ENCODE results near the gene TIRAP. TPM values are rescaled to one million over a fixed set of nuclear protein-coding genes. Genes with fewer than 3 reads are reported as not detected.

The TIRAP gene
- total RNA-seq, 2 donors from 2014 or later: 9.2 to 11.4 TPM

- Mint-ChIP-seq H3K27me3 (ENCODE audit: insufficient read depth) (no peaks in the 10 kb centered on the region), H3K4me1 (peaks cover 11% of the 10 kb centered on the region), H3K27ac (no peak overlapping the region), H3K36me3 (ENCODE audit: low read depth) (peaks cover 26% of the 10 kb centered on the region), H3K9me3 (no peaks in the 10 kb centered on the region), H3K4me3 (no peak overlapping the region)
- H3K4me3 ChIP-seq (ENCODE audit: low read length): no peak overlapping the region
- H3K4me1 ChIP-seq (ENCODE audit: control insufficient read depth, insufficient read depth, low read length): peaks cover 4% of the 10 kb centered on the region
- H3K9me3 ChIP-seq (ENCODE audit: control insufficient read depth, low read length): no peaks in the 10 kb centered on the region
- peak; percentile 92 for DNase-seq
- TF ChIP-seq, protein P1, sequence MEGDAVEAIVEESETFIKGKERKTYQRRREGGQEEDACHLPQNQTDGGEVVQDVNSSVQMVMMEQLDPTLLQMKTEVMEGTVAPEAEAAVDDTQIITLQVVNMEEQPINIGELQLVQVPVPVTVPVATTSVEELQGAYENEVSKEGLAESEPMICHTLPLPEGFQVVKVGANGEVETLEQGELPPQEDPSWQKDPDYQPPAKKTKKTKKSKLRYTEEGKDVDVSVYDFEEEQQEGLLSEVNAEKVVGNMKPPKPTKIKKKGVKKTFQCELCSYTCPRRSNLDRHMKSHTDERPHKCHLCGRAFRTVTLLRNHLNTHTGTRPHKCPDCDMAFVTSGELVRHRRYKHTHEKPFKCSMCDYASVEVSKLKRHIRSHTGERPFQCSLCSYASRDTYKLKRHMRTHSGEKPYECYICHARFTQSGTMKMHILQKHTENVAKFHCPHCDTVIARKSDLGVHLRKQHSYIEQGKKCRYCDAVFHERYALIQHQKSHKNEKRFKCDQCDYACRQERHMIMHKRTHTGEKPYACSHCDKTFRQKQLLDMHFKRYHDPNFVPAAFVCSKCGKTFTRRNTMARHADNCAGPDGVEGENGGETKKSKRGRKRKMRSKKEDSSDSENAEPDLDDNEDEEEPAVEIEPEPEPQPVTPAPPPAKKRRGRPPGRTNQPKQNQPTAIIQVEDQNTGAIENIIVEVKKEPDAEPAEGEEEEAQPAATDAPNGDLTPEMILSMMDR (conservative IDR thresholded peaks at IDR 0.05): peak; percentile 95
- 74 to 75% methylated on average over 12 of the region's 12 CpGs for WGBS, 2 experiments (ENCODE audit: insufficient coverage in 1 of 2, insufficient read length in 1 of 2)
- H3K9ac ChIP-seq (ENCODE audit: extremely low read depth, low read length, poor library complexity, severe bottlenecking): no peak overlapping the region
- H3K36me3 ChIP-seq (ENCODE audit: control insufficient read depth, insufficient read depth, low read length): peaks cover 12% of the 10 kb centered on the region
- no peaks in the 10 kb centered on the region for H3K27me3 ChIP-seq (ENCODE audit: control insufficient read depth, insufficient read depth, low read length, poor library complexity, severe bottlenecking)
- no peak overlapping the region for H3K27ac ChIP-seq (ENCODE audit: low read depth, low read length)
These were observed 27.5 kb downstream of the TIRAP start for GRCh38 chr11:126310200-126310991.

DNA sequence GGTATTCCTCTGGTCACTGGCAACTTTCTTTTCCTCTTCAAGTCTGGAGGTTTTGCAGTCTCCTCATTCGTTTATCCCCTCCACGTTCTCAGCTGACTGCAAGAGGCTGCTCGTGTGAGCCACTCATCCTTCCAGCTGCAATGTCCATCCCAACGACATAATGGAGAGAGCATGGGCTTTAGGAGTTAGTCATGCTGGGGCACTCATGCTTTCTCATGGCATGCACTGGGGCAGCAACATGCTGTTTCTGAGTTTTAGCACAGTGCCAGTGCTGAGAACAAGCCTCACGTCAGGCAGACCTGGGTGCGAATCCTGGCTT, 28.1 kb downstream of the TIRAP start:
- Histone ChIP-seq H3K27me3 (ENCODE audit: control insufficient read depth, insufficient read depth, low read length, poor library complexity, severe bottlenecking) (no peaks in the 10 kb centered on the region), H3K9ac (ENCODE audit: extremely low read depth, low read length, poor library complexity, severe bottlenecking) (no peak overlapping the region), H3K4me3 (ENCODE audit: low read length) (no peak overlapping the region), H3K4me1 (ENCODE audit: control insufficient read depth, insufficient read depth, low read length) (peaks cover 4% of the 10 kb centered on the region), H3K9me3 (ENCODE audit: control insufficient read depth, low read length) (no peaks in the 10 kb centered on the region), H3K27ac (ENCODE audit: low read depth, low read length) (no peak overlapping the region), H3K36me3 (ENCODE audit: control insufficient read depth, insufficient read depth, low read length) (peaks cover 12% of the 10 kb centered on the region)
- Mint-ChIP-seq H3K27ac (no peak overlapping the region), H3K4me1 (peaks cover 11% of the 10 kb centered on the region), H3K36me3 (ENCODE audit: low read depth) (peaks cover 26% of the 10 kb centered on the region), H3K4me3 (no peak overlapping the region), H3K27me3 (ENCODE audit: insufficient read depth) (no peaks in the 10 kb centered on the region), H3K9me3 (no peaks in the 10 kb centered on the region)
- 80 to 100% methylated on average over 3 to 6 of the region's 6 CpGs for WGBS, 2 experiments (ENCODE audit: insufficient coverage in 1 of 2, insufficient read length in 1 of 2)
- TF ChIP-seq, protein P1 (conservative IDR thresholded peaks at IDR 0.05): no peak
- no peak for DNase-seq

DNA sequence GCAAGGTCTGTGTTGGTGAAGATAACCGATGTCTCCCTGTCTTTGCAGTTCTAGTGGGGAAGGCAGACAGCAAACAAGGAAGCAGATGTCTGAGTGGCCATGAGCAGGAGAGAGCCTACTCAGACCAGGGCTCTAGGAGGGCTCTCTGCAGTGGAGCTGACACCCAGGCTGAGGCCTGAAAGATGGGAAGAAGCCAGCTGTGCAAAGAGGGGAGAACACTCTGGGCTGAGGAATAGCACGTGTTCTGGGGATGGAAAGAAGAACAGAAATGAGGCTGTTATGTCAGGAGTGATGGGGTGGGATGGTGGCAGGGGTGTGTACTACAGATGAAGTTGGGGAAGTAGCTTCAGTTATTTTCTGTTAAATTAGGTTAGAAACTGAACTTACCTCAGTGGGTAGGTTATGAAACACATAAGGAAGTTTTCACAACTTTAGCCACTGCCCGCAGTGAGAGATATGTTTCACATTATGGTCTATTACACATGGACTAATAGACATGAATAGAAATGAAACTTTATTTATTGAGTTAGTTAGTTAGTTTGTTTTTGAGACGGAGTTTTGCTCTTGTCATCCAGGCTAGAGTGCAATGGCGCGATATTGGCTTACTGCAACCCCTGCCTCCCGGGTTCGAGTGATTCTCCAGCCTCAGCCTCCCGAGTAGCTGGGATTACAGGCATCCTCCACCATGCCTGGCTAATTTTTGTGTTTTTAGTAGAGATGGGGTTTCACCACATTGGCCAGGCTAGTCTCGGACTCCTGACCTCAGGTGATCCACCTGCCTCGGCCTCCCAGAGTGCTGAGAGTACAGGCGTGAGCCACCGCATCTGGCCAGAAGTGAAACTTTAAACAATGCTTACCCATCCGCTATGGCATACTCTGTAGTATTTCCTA, 28.8 kb downstream of the TIRAP start:
- Mint-ChIP-seq H3K4me1 (peaks cover 11% of the 10 kb centered on the region), H3K27me3 (ENCODE audit: insufficient read depth) (no peaks in the 10 kb centered on the region), H3K36me3 (ENCODE audit: low read depth) (peaks cover 27% of the 10 kb centered on the region), H3K4me3 (no peak overlapping the region), H3K27ac (no peak overlapping the region), H3K9me3 (no peaks in the 10 kb centered on the region)
- Histone ChIP-seq H3K27ac (ENCODE audit: low read depth, low read length) (no peak overlapping the region), H3K9me3 (ENCODE audit: control insufficient read depth, low read length) (no peaks in the 10 kb centered on the region), H3K27me3 (ENCODE audit: control insufficient read depth, insufficient read depth, low read length, poor library complexity, severe bottlenecking) (no peaks in the 10 kb centered on the region), H3K36me3 (ENCODE audit: control insufficient read depth, insufficient read depth, low read length) (peaks cover 11% of the 10 kb centered on the region), H3K4me1 (ENCODE audit: control insufficient read depth, insufficient read depth, low read length) (peaks cover 4% of the 10 kb centered on the region), H3K4me3 (ENCODE audit: low read length) (no peak overlapping the region), H3K9ac (ENCODE audit: extremely low read depth, low read length, poor library complexity, severe bottlenecking) (no peak overlapping the region)
- TF ChIP-seq, protein P1 (conservative IDR thresholded peaks at IDR 0.05): no peak
- DNase-seq: no peak
- WGBS, 2 experiments (ENCODE audit: insufficient coverage in 1 of 2, insufficient read length in 1 of 2): 90 to 93% methylated on average over 7 to 14 of the region's 14 CpGs

Data from endodermal cell (in vitro differentiated cells).